Nephron progenitor cell (in vitro differentiated cells): ENCODE results near the gene C14orf119.

Experiments
- DNase-seq: peaks from one replicate; pipeline ENCODE4 v3.0.0; 2021
- H3K27ac Mint-ChIP-seq: 2 replicates; pipeline ENCODE4 v1.8.0; 2021; ENCODE audit warnings: mild to moderate bottlenecking, moderate library complexity, mixed read lengths
- H3K27me3 Mint-ChIP-seq: 2 replicates; pipeline ENCODE4 v1.8.0; 2021; ENCODE audit warnings: mild to moderate bottlenecking, low read depth, mixed read lengths; ENCODE audit not compliant: poor library complexity
- H3K36me3 Mint-ChIP-seq: 2 replicates; pipeline ENCODE4 v1.8.0; 2021; ENCODE audit warnings: low read depth, mixed read lengths
- H3K4me1 Mint-ChIP-seq: 2 replicates; pipeline ENCODE4 v1.8.0; 2021; ENCODE audit warnings: mixed read lengths
- H3K4me3 Mint-ChIP-seq: 2 replicates; pipeline ENCODE4 v1.8.0; 2021; ENCODE audit warnings: mild to moderate bottlenecking, moderate library complexity, mixed read lengths
- H3K9me3 Mint-ChIP-seq: 2 replicates; pipeline ENCODE4 v1.8.0; 2021; ENCODE audit warnings: mild to moderate bottlenecking, moderate library complexity, mixed read lengths
- TF ChIP-seq, protein P1 (sequence below): fragments of 200-600 bp; sonication (generic); IDR thresholded peaks from 2 replicates; pipeline ENCODE4 v1.5.0; 2021; ENCODE audit warnings: antibody characterized with exemption

The C14orf119 gene

GRCh38 chr14:23128969-23129758 lies 33.9 kb downstream of the C14orf119 start:
- no peak for DNase-seq
- Mint-ChIP-seq H3K4me1 (peaks cover 11% of the 10 kb centered on the region), H3K9me3 (no peaks in the 10 kb centered on the region), H3K4me3 (no peak overlapping the region), H3K36me3 (peaks cover 36% of the 10 kb centered on the region), H3K27ac (no peak overlapping the region), H3K27me3 (no peaks in the 10 kb centered on the region)
- TF ChIP-seq, protein P1, sequence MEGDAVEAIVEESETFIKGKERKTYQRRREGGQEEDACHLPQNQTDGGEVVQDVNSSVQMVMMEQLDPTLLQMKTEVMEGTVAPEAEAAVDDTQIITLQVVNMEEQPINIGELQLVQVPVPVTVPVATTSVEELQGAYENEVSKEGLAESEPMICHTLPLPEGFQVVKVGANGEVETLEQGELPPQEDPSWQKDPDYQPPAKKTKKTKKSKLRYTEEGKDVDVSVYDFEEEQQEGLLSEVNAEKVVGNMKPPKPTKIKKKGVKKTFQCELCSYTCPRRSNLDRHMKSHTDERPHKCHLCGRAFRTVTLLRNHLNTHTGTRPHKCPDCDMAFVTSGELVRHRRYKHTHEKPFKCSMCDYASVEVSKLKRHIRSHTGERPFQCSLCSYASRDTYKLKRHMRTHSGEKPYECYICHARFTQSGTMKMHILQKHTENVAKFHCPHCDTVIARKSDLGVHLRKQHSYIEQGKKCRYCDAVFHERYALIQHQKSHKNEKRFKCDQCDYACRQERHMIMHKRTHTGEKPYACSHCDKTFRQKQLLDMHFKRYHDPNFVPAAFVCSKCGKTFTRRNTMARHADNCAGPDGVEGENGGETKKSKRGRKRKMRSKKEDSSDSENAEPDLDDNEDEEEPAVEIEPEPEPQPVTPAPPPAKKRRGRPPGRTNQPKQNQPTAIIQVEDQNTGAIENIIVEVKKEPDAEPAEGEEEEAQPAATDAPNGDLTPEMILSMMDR, result no peak

- H3K4me3 Mint-ChIP-seq, result no peak overlapping the region
- H3K9me3 Mint-ChIP-seq, result no peaks in the 10 kb centered on the region
- TF ChIP-seq, protein P1, result no peak
- DNase-seq, result no peak
- H3K36me3 Mint-ChIP-seq, result peaks cover 36% of the 10 kb centered on the region
- H3K27me3 Mint-ChIP-seq, result no peaks in the 10 kb centered on the region
- peaks cover 6% of the 10 kb centered on the region for H3K4me1 Mint-ChIP-seq
- H3K27ac Mint-ChIP-seq, result no peak overlapping the region
Measured at GRCh38 chr14:23129759-23130316, 34.5 kb downstream of the C14orf119 start.

GRCh38 chr14:23130871-23131270 lies 35.6 kb downstream of the C14orf119 start:
- H3K36me3 Mint-ChIP-seq, result peaks cover 36% of the 10 kb centered on the region
- H3K4me1 Mint-ChIP-seq, result no peaks in the 10 kb centered on the region
- no peak overlapping the region for H3K27ac Mint-ChIP-seq
- TF ChIP-seq, protein P1, result no peak
- no peak overlapping the region for H3K4me3 Mint-ChIP-seq
- DNase-seq, result no peak
- no peaks in the 10 kb centered on the region for H3K9me3 Mint-ChIP-seq
- H3K27me3 Mint-ChIP-seq, result no peaks in the 10 kb centered on the region

DNA sequence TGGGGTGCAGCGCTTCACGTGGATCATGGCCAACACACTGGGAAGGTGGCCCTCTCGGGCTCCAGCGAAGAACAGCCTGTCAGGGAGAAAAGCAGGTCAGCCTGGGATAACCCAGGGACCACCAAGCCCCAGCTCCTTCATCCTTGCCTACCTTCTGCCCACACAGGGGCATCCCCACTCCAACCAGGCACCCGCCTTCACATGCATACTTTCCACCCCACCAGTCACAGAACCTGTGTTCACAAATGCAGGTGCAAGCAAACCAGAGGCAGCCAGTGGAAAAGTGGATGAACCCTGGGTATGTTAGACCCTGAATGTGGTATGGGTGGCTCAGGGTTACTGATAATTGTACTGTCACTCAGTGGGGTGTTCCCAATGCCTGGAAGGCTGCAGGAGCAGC lies 36.2 kb downstream of the C14orf119 start:
- no peak for DNase-seq
- no peak overlapping the region for H3K27ac Mint-ChIP-seq

DNA sequence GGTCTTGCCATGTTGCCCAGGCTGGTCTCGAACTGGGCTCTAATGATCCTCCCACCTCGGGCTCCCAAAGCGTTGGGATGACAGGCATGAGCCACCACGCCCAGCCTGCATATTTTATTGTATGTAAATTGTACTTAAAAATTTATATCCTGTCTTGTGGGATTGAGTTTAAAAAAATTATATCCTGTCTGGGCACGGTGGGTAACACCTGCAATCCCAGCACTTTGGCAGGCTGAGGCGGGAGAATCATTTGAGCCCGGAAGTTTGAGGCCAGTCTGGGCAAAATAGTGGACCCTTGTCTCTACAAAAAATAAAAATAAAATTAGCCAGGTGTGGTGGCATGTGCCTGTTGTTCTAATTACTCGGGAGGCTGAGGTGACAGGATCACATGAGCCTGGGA lies 37.7 kb downstream of the C14orf119 start:
- no peak overlapping the region for H3K27ac Mint-ChIP-seq
- no peak for DNase-seq
- H3K4me1 Mint-ChIP-seq, result peaks cover 5% of the 10 kb centered on the region
- H3K36me3 Mint-ChIP-seq, result peaks cover 38% of the 10 kb centered on the region
- no peaks in the 10 kb centered on the region for H3K9me3 Mint-ChIP-seq
- no peak overlapping the region for H3K4me3 Mint-ChIP-seq
- no peaks in the 10 kb centered on the region for H3K27me3 Mint-ChIP-seq
- TF ChIP-seq, protein P1, result no peak

More for the DNA sequence above, 36.2 kb downstream of the C14orf119 start:
- Mint-ChIP-seq H3K27me3 (no peaks in the 10 kb centered on the region), H3K9me3 (no peaks in the 10 kb centered on the region), H3K36me3 (peaks cover 36% of the 10 kb centered on the region), H3K4me1 (peaks cover 4% of the 10 kb centered on the region), H3K4me3 (no peak overlapping the region)
- TF ChIP-seq, protein P1, result no peak
